Astrocyte (in vitro differentiated cells and primary cell): ENCODE measurements around the gene CYB561D1. TPM values are rescaled to one million over a fixed set of nuclear protein-coding genes. Genes with fewer than 3 reads are reported as not detected.

Source experiments
- DNase-seq: peaks from one replicate; pipeline ENCODE4 v3.0.0-alpha.2; 2010; ENCODE audit warnings: low read depth
- FAIRE-seq: peaks from 2 replicates; lab custom pipeline; 2011; peaks lifted over from hg19 to GRCh38; lab: Jason Lieb, UNC
- H2AFZ ChIP-seq: 2 replicates; pipeline ENCODE4 v1.6.0; 2012; ENCODE audit warnings: low read depth, low read length, inconsistent platforms
- H3K27ac ChIP-seq: 2 replicates; pipeline ENCODE4 v1.5.1; 2011; ENCODE audit warnings: low read depth, low read length, inconsistent platforms
- H3K27me3 ChIP-seq: 2 replicates; pipeline ENCODE4 v1.6.0; 2011; ENCODE audit warnings: low read length, inconsistent platforms; ENCODE audit not compliant: insufficient read depth
- H3K36me3 ChIP-seq: 2 replicates; pipeline ENCODE4 v1.5.1; 2011; ENCODE audit warnings: low read length, inconsistent platforms; ENCODE audit not compliant: insufficient read depth
- H3K4me1 ChIP-seq: 2 replicates; pipeline ENCODE4 v1.5.1; 2011; ENCODE audit warnings: low read length, inconsistent platforms; ENCODE audit not compliant: insufficient read depth
- H3K4me2 ChIP-seq: 2 replicates; pipeline ENCODE4 v1.6.0; 2012; ENCODE audit warnings: low read length, inconsistent platforms
- H3K4me3 ChIP-seq: 2 replicates; pipeline ENCODE4 v1.5.1; 2011; ENCODE audit warnings: low read depth, mild to moderate bottlenecking, low read length, inconsistent platforms; ENCODE audit not compliant: insufficient read depth
- H3K79me2 ChIP-seq: 2 replicates; pipeline ENCODE4 v1.6.0; 2012; ENCODE audit warnings: mild to moderate bottlenecking, low read length, inconsistent platforms; ENCODE audit not compliant: insufficient read depth
- H3K9ac ChIP-seq: 2 replicates; pipeline ENCODE4 v1.6.0; 2012; ENCODE audit warnings: mild to moderate bottlenecking, low read length, inconsistent platforms
- H3K9me3 ChIP-seq: 2 replicates; pipeline ENCODE4 v1.5.1; 2012; ENCODE audit warnings: low read depth, mild to moderate bottlenecking, low read length, inconsistent platforms; ENCODE audit not compliant: insufficient read depth
- H4K20me1 ChIP-seq: 2 replicates; pipeline ENCODE4 v1.6.0; 2012; ENCODE audit warnings: low read length, inconsistent platforms; ENCODE audit not compliant: insufficient read depth
- H3K27ac Mint-ChIP-seq: one replicate; pipeline ENCODE4 v1.8.0; 2021; ENCODE audit warnings: mild to moderate bottlenecking, mixed read lengths; ENCODE audit not compliant: unreplicated experiment
- H3K27me3 Mint-ChIP-seq: one replicate; pipeline ENCODE4 v1.8.0; 2021; ENCODE audit warnings: low read depth, mixed read lengths; ENCODE audit not compliant: unreplicated experiment
- H3K36me3 Mint-ChIP-seq: one replicate; pipeline ENCODE4 v1.8.0; 2021; ENCODE audit warnings: low read depth, mixed read lengths; ENCODE audit not compliant: unreplicated experiment
- H3K4me1 Mint-ChIP-seq: one replicate; pipeline ENCODE4 v1.8.0; 2021; ENCODE audit warnings: low read depth, mixed read lengths; ENCODE audit not compliant: unreplicated experiment
- H3K4me3 Mint-ChIP-seq: one replicate; pipeline ENCODE4 v1.8.0; 2021; ENCODE audit warnings: mild to moderate bottlenecking, moderate library complexity, mixed read lengths; ENCODE audit not compliant: unreplicated experiment
- H3K9me3 Mint-ChIP-seq: one replicate; pipeline ENCODE4 v1.8.0; 2021; ENCODE audit warnings: mild to moderate bottlenecking, mixed read lengths; ENCODE audit not compliant: unreplicated experiment
- CTCF ChIP-seq: IDR thresholded peaks from 2 replicates; pipeline ENCODE4 v1.5.1; 2011; ENCODE audit warnings: low read depth, mild to moderate bottlenecking, inconsistent platforms, low read length, moderate library complexity; ENCODE audit not compliant: insufficient read depth
- EZH2 ChIP-seq: IDR thresholded peaks from 2 replicates; pipeline ENCODE4 v1.6.1; 2012; ENCODE audit warnings: mild to moderate bottlenecking, low read length, inconsistent platforms; ENCODE audit not compliant: insufficient read depth
- total RNA-seq: library from RNA; stranded (reverse); gene quantifications from 2 replicates; pipeline ENCODE4 v1.2.1, GENCODE V29; 2021

The CYB561D1 gene
- total RNA-seq, 1 donor from 2014 or later, result 9.4 TPM

- Histone ChIP-seq H3K79me2 (no peaks in the 10 kb centered on the region), H3K4me3 (no peak overlapping the region), H3K9me3 (no peaks in the 10 kb centered on the region), H3K36me3 (no peaks in the 10 kb centered on the region), H3K27me3 (peaks cover 39% of the 10 kb centered on the region), H2AFZ (no peak overlapping the region), H3K9ac (no peak overlapping the region), H4K20me1 (no peaks in the 10 kb centered on the region), H3K4me2 (no peak overlapping the region), H3K27ac (no peak overlapping the region), H3K4me1 (no peaks in the 10 kb centered on the region)
- Mint-ChIP-seq H3K4me3 (no peak overlapping the region), H3K27me3 (peaks cover 41% of the 10 kb centered on the region), H3K27ac (no peak overlapping the region), H3K4me1 (peaks cover 2% of the 10 kb centered on the region), H3K36me3 (peaks cover 2% of the 10 kb centered on the region), H3K9me3 (no peaks in the 10 kb centered on the region)
- no peak for TF ChIP-seq EZH2
- TF ChIP-seq CTCF, result no peak
- FAIRE-seq (no peak), DNase-seq (no peak)
Observed at GRCh38 chr1:109478806-109479205, 15.1 kb upstream of the CYB561D1 start.

- Histone ChIP-seq H3K27ac (no peak overlapping the region), H3K4me1 (no peaks in the 10 kb centered on the region), H2AFZ (no peak overlapping the region), H3K9ac (no peak overlapping the region), H3K4me3 (no peak overlapping the region), H3K79me2 (peaks cover 2% of the 10 kb centered on the region), H3K27me3 (peaks cover 36% of the 10 kb centered on the region), H3K4me2 (no peak overlapping the region), H3K9me3 (no peaks in the 10 kb centered on the region), H4K20me1 (no peaks in the 10 kb centered on the region), H3K36me3 (no peaks in the 10 kb centered on the region)
- Mint-ChIP-seq H3K27ac (no peak overlapping the region), H3K36me3 (peaks cover 2% of the 10 kb centered on the region), H3K4me1 (peaks cover 3% of the 10 kb centered on the region), H3K4me3 (no peak overlapping the region), H3K9me3 (no peaks in the 10 kb centered on the region), H3K27me3 (peaks cover 41% of the 10 kb centered on the region)
- TF ChIP-seq CTCF, result no peak
- FAIRE-seq, result no peak
- no peak for DNase-seq
Observed at GRCh38 chr1:109479311-109479710, 14.6 kb upstream of the CYB561D1 start.

- Histone ChIP-seq H3K4me2 (no peak overlapping the region), H3K4me1 (peaks cover 6% of the 10 kb centered on the region), H3K9ac (no peak overlapping the region), H3K9me3 (no peaks in the 10 kb centered on the region), H3K4me3 (no peak overlapping the region), H4K20me1 (no peaks in the 10 kb centered on the region), H2AFZ (no peak overlapping the region), H3K27me3 (peaks cover 32% of the 10 kb centered on the region), H3K79me2 (peaks cover 8% of the 10 kb centered on the region), H3K27ac (no peak overlapping the region), H3K36me3 (no peaks in the 10 kb centered on the region)
- H3K4me1 Mint-ChIP-seq, result peaks cover 8% of the 10 kb centered on the region
- peaks cover under 1% of the 10 kb centered on the region for H3K36me3 Mint-ChIP-seq
- DNase-seq (no peak), FAIRE-seq (no peak)
- TF ChIP-seq CTCF (no peak), EZH2 (no peak)
- no peaks in the 10 kb centered on the region for H3K9me3 Mint-ChIP-seq
- H3K27ac Mint-ChIP-seq, result no peak overlapping the region
- H3K27me3 Mint-ChIP-seq, result peaks cover 38% of the 10 kb centered on the region
- H3K4me3 Mint-ChIP-seq, result peak overlapping the region; percentile 67
Observed at GRCh38 chr1:109479901-109480300, 14.0 kb upstream of the CYB561D1 start.
